Measurements from ENCODE around the gene TOX3. TPM values are rescaled to one million over a fixed set of nuclear protein-coding genes. Genes with fewer than 3 reads are reported as not detected.

The TOX3 gene
- total RNA-seq, 1 donor: not detected

DNA sequence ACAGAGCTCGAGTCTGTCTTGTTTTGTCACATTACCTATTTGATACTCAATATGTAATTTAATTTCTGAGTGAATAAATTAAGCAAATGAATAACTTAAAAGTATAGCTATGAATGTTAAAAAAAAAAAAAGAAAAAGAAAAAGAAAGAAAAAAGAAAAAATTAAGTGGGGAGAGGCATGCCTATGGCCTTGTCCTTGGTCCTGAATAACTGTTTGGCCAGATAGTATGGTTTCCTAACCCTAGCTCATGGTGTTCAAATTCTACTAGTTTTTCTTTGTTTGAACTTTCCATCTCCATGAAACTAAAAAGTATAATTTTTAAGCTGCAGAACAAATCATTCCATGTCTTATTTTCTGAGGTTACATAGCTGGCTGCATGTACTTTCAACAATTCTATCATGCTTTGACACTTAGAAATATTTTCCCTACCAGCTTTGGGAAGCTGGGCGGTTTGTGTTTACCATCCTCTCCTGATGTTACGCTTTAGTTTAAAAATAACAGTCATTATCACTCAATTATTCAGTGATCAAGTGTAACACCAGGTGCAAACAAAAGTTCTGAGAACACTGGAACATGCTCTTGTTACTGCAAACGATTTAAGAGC is 31.8 kb downstream of the TOX3 start:
- no peak overlapping the region for H3K4me3 ChIP-seq (ENCODE audit: low read depth, low read length)
- DNase-seq (ENCODE audit: low read depth): no peak
- TF ChIP-seq, protein P1, sequence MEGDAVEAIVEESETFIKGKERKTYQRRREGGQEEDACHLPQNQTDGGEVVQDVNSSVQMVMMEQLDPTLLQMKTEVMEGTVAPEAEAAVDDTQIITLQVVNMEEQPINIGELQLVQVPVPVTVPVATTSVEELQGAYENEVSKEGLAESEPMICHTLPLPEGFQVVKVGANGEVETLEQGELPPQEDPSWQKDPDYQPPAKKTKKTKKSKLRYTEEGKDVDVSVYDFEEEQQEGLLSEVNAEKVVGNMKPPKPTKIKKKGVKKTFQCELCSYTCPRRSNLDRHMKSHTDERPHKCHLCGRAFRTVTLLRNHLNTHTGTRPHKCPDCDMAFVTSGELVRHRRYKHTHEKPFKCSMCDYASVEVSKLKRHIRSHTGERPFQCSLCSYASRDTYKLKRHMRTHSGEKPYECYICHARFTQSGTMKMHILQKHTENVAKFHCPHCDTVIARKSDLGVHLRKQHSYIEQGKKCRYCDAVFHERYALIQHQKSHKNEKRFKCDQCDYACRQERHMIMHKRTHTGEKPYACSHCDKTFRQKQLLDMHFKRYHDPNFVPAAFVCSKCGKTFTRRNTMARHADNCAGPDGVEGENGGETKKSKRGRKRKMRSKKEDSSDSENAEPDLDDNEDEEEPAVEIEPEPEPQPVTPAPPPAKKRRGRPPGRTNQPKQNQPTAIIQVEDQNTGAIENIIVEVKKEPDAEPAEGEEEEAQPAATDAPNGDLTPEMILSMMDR (IDR thresholded peaks at IDR 0.05; ENCODE audit: insufficient read depth, low read depth, low read length): no peak

DNA sequence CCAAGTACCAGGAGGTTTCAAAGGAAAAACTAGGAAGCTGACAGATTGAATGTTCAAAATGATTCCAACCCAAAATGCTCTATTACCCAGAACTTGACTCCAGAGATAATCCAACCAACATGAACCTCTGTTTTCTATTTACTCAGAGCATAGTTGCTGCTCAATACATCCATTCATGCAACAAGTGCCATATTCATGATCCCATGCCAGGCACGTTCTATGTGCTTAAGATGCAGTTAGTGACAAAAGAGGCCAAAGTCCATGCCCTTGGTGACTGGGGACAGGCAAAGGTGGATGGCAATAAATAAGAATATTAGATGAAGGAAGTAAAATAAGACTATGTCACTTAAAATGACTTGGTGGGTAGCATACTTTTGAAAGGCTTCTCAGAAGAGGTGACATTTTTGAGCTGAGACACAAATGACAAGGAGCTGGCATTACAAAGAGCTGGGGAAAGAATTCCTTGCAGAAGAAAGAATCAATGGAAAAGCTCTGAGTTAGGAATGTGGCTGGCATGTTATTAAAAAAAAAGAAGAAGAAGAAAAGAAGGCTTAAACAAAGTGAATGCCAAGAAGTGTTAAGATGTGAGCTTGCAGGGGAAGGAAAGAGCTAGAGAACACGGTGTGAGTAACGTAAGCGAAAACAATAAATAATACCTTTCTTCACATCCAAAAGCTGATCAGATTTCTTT is 34.5 kb downstream of the TOX3 start:
- TF ChIP-seq, protein P1 (IDR thresholded peaks at IDR 0.05; ENCODE audit: insufficient read depth, low read depth, low read length): no peak
- no peak for DNase-seq (ENCODE audit: low read depth)

DNA sequence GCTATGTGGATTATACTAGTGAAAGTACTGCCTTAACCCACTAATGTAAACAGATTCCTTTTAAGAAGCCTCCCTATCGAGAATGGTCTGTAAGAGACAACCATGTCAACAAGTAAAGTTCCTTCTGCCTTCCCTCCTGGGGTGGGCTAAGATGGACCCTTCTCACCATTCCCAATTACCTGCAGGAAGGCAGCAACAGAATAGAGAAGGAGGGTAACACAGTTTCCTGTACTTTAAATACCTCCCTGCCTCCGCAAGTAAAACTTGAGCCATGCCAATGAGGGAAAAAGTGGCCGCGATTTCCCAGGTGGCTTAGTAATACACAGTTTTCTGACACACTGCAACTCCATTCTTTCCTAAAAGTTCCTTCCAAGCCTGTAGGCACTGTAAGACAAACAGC is 45.2 kb downstream of the TOX3 start:
- TF ChIP-seq, protein P1 (IDR thresholded peaks at IDR 0.05; ENCODE audit: insufficient read depth, low read depth, low read length): no peak
- no peak overlapping the region for H3K4me3 ChIP-seq (ENCODE audit: low read depth, low read length)

More for the DNA sequence above, 34.5 kb downstream of the TOX3 start:
- no peak overlapping the region for H3K4me3 ChIP-seq (ENCODE audit: low read depth, low read length)

DNA sequence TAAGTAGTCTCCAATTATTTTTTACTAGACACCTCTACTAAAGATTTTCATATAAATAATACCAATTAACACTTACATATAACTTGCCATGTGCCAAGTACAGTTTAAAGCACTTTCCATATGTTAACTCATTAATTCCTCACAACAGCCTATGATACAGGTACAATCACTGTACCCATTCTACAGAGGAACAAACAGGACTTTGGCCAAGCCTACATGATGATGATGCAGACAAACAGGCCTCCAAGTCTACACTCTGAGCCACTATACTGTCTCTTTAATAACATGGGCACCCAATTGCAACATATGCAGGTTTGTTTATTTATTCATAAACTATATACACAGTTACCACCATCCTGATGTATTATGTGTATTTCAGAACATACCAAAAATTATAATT is 46.0 kb downstream of the TOX3 start:
- no peak for DNase-seq (ENCODE audit: low read depth)

More for the DNA sequence above, 45.2 kb downstream of the TOX3 start:
- DNase-seq (ENCODE audit: low read depth): no peak

DNA sequence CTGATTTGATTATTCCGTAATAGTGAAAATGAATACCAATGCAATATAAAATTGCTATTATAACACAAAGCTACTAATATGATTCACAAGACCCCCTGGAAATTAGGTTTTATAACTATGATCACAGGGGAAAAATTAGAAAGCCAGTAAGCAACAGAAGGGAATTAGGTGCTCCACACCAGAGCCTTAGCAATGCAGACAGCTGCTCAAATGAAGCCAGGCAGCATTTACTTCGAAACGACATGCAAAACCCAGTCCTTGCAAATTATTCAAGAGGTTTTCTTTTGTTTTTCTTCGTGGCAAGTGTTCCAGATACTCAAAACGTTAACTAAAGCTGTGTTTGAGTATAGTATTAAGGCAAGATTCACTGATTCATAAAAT is 47.9 kb downstream of the TOX3 start:
- TF ChIP-seq, protein P1 (IDR thresholded peaks at IDR 0.05; ENCODE audit: insufficient read depth, low read depth, low read length): no peak
- no peak overlapping the region for H3K4me3 ChIP-seq (ENCODE audit: low read depth, low read length)
- no peak for DNase-seq (ENCODE audit: low read depth)

More for the DNA sequence above, 46.0 kb downstream of the TOX3 start:
- no peak overlapping the region for H3K4me3 ChIP-seq (ENCODE audit: low read depth, low read length)
- TF ChIP-seq, protein P1 (IDR thresholded peaks at IDR 0.05; ENCODE audit: insufficient read depth, low read depth, low read length): no peak

DNA sequence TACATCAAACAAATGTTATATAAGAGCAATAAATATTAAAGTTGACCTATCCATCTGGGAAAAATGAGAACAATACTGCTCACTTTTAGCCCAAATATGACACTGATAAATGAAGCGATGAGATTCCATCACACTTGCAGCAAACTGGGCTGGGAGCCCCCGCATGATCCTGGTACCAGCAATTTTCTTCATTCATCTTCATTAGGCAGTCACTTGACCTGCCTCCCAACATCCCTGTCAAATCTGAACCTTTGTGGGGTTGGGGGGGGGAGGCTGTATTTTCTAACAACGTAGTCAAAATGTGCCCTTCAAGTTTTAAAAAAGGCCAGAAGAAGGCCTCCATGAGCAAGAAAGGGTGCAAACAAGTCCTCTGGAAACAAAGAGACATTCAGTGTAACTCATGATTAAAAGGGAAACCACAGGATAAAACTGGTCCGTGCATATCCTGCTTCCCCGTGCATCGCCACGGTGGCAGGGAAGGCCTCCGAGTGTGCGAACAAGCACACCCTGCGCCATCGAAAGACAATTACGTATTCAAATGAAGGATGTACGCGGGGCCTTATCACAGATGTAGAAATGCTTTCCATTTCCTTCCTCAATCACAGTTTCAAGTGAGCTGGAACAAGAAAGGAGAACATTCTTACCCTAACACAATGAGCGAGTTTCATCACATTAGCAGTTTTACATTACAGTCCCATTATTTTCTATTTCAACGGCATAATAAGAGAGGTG is 48.4 kb downstream of the TOX3 start:
- TF ChIP-seq, protein P1 (IDR thresholded peaks at IDR 0.05; ENCODE audit: insufficient read depth, low read depth, low read length): no peak
- H3K4me3 ChIP-seq (ENCODE audit: low read depth, low read length): no peak overlapping the region
- DNase-seq (ENCODE audit: low read depth): no peak

Data from fibroblast of villous mesenchyme (primary cell).